HuH-7.5 (cell line): ENCODE data around the gene OR2T12.
"Not testable (repeated sequence)": the region's sequence is repeated elsewhere in the genome, so short reads cannot be mapped to it uniquely, and the experiment has no call there.

Experiments used
- DNase-seq: peaks from one replicate; pipeline ENCODE4 v3.0.0; 2011; ENCODE audit warnings: low spot score

OR2T12 gene, protein sequence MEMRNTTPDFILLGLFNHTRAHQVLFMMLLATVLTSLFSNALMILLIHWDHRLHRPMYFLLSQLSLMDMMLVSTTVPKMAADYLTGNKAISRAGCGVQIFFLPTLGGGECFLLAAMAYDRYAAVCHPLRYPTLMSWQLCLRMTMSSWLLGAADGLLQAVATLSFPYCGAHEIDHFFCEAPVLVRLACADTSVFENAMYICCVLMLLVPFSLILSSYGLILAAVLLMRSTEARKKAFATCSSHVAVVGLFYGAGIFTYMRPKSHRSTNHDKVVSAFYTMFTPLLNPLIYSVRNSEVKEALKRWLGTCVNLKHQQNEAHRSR

GRCh38 chr1:248303324-248303723 is at the start of gene OR2T12:
Gene OR2T12 (minus strand): TSS chr1:248303424. CDS start chr1:248295578, 7,846 bp downstream.
- DNase-seq: no peak

- DNase-seq: no peak
Measured at GRCh38 chr1:248348475-248348874, 45.3 kb upstream of the OR2T12 start, which contains the start of gene OR14C36. Gene OR14C36 (plus strand): TSS chr1:248348775. CDS start chr1:248348775, 0 bp downstream.

GRCh38 chr1:248343451-248343850 is 40.2 kb upstream of the OR2T12 start:
- DNase-seq: no peak

DNA sequence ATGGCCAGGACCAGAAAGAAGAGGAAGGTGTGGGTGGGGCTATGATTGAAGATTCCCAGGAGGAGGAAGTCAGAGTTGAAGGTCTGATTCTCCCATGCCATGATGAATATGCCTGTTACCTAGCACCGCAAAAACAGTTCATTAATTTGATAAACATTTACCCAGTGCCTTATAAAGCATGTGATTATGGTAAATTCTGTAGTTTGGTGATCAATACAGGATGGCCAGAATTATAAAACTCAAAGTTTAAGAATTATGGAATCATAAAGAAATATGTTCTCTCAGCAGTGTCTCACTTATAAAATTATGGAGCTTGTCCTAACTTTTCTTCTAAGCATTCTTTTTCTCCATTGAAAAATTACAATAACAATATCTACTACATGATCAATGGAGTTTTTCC is 21.2 kb upstream of the OR2T12 start, which contains the start of gene OR2M7:
OR2M7 (minus strand) TSS at position 101 of the 400 bp plus-strand sequence; CDS start at position 101, 0 bp downstream.
- DNase-seq: no peak

DNA sequence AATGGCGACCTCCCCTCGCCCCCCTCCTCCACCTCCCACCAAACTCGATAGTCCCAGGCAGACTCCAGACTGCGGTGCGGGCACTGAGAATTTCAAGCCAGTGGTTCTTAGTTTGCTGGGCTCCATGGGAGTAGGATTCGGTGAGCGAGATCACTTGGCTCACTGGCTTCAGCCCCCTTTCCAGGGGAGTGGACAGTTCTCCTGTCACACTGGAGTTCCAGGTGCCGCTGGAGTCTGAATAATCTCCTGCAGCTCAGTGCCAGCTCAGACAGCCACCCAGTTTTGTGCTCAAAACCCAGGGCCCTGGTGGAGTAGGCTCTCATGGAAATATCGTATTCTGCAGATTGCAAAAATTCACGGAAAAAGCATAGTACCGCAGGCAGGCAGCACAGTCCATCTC is 13.6 kb upstream of the OR2T12 start:
- DNase-seq: no peak

GRCh38 chr1:248306740-248307139 is 3.5 kb upstream of the OR2T12 start:
- not testable (repeated sequence) for DNase-seq

GRCh38 chr1:248306103-248306502 is 2.9 kb upstream of the OR2T12 start:
- no peak for DNase-seq

GRCh38 chr1:248305672-248306071 is 2.4 kb upstream of the OR2T12 start:
- DNase-seq: not testable (repeated sequence)

GRCh38 chr1:248288391-248288790 is 14.8 kb downstream of the OR2T12 start:
- no peak for DNase-seq

- DNase-seq: no peak
Measured at GRCh38 chr1:248277876-248278275, 25.3 kb downstream of the OR2T12 start, which contains the start of gene OR2T33. Gene OR2T33 (minus strand): TSS chr1:248277976. CDS start chr1:248273814, 4,162 bp downstream.

- not testable (repeated sequence) for DNase-seq
Measured at GRCh38 chr1:248273225-248273624, 30.0 kb downstream of the OR2T12 start.

- DNase-seq: no peak
Measured at GRCh38 chr1:248268178-248268577, 35.0 kb downstream of the OR2T12 start.

DNA sequence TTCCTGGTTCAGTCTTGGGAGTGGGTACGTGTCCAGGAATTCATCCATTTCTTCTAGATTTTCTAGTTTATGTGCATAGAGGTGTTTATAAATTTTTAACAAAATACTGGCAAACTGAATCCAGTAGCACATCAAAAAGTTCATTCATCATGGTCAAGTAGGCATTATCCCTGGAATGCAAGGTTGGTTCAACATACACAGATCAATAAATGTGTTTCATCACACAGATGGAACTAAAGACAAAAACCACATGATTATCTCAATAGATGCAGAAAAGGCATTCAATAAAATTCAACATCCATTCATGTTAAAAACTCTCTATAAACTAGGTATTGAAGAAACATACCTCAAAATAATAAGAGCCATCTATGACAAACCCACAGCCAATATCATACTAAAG is 43.9 kb downstream of the OR2T12 start:
- DNase-seq: not testable (repeated sequence)

DNA sequence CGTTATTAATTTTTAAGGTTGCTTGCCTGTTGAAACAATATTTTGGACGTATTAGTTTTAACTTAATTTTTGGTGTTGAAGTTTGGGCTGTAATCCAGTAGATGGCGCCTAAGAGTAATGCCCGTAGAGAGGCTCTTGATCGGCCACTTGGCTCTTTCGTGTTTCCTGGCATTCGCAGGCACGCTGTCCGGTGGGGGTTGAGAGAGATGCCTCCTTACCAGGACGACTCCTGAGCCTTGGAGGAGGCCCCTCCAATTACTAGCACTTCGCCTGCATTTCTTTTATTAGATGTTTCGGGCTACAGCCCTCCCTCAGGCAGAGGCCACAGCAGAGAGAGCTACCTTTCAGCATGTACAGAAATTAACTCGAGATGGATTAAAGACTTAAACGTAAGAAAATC is 60.0 kb downstream of the OR2T12 start:
- DNase-seq: peak; percentile 18
